Caco-2 (cell line): Measurements from ENCODE around the gene P3R3URF. TPM values are rescaled to one million over a fixed set of nuclear protein-coding genes. Genes with fewer than 3 reads are reported as not detected.

Source experiments
- BruUV-seq: library from RNA; stranded (reverse); fragments of 400-500 nt; replicated peaks from 2 replicates; lab custom pipeline; 2021; lab: Mats Ljungman, UMichigan
- CTCF ChIA-PET: fragments of 300-600 bp; sonication (Branson Sonifier 250); formaldehyde crosslinking; loops from one replicate; lab custom pipeline; 2022; ENCODE audit warnings: antibody characterized with exemption; lab: Charles Lee
- POLR2A ChIA-PET: fragments of 300-600 bp; sonication (Branson Sonifier 250); formaldehyde crosslinking; loops from one replicate; lab custom pipeline; 2022; ENCODE audit warnings: antibody characterized with exemption; lab: Charles Lee
- DNase-seq, 2 experiments: peaks; one replicate each; pipeline versions ENCODE4 v3.0.0 to v3.0.0-alpha.2; 2020 to 2022
- H3K27me3 ChIP-seq: replicated peaks from 2 replicates; pipeline ENCODE4 v1.6.0; 2011; ENCODE audit warnings: low read length; ENCODE audit not compliant: control insufficient read depth, insufficient read depth
- H3K36me3 ChIP-seq: 2 replicates; pipeline ENCODE4 v1.5.1; 2011; ENCODE audit warnings: low read length; ENCODE audit not compliant: control insufficient read depth, insufficient read depth
- H3K4me1 ChIP-seq: fragments of 250-450 bp; sonication (Bioruptor Pico); 2 replicates; pipeline ENCODE4 v1.5.1; 2020; ENCODE audit warnings: mild to moderate bottlenecking
- H3K4me3 ChIP-seq: 2 replicates; pipeline ENCODE4 v1.5.1; 2011; ENCODE audit warnings: low read depth, mild to moderate bottlenecking, control low read depth, low read length
- H3K9me3 ChIP-seq: fragments of 250-450 bp; sonication (Bioruptor Pico); 2 replicates; pipeline ENCODE4 v1.5.1; 2020; ENCODE audit warnings: mild to moderate bottlenecking, moderate library complexity
- H3K27ac Mint-ChIP-seq: one replicate; pipeline ENCODE4 v1.8.0; 2022; ENCODE audit warnings: mixed read lengths; ENCODE audit not compliant: unreplicated experiment
- H3K27me3 Mint-ChIP-seq: one replicate; pipeline ENCODE4 v1.8.0; 2022; ENCODE audit warnings: mixed read lengths; ENCODE audit not compliant: insufficient read depth, unreplicated experiment
- H3K36me3 Mint-ChIP-seq: one replicate; pipeline ENCODE4 v1.8.0; 2022; ENCODE audit warnings: mild to moderate bottlenecking, mixed read lengths; ENCODE audit not compliant: insufficient read depth, unreplicated experiment
- H3K4me1 Mint-ChIP-seq: one replicate; pipeline ENCODE4 v1.8.0; 2022; ENCODE audit warnings: low read depth, mixed read lengths; ENCODE audit not compliant: unreplicated experiment
- H3K4me3 Mint-ChIP-seq: one replicate; pipeline ENCODE4 v1.8.0; 2022; ENCODE audit warnings: mild to moderate bottlenecking, moderate library complexity, mixed read lengths; ENCODE audit not compliant: unreplicated experiment
- H3K9me3 Mint-ChIP-seq: one replicate; pipeline ENCODE4 v1.8.0; 2022; ENCODE audit warnings: mixed read lengths; ENCODE audit not compliant: unreplicated experiment
- intact Hi-C: fragments of 100-400 bp; cut with micrococcal nuclease; formaldehyde crosslinking; loops from one replicate; pipeline ENCODE4 v1.10.0; 2022; ENCODE audit not compliant: unreplicated experiment
- total RNA-seq: library from RNA; stranded (reverse); gene quantifications from 2 replicates; pipeline ENCODE4 v1.2.3, GENCODE V29; 2022
- TF ChIP-seq, protein P1 (sequence below), 2 experiments: fragments of 200-600 bp in 1 of 2; IDR thresholded peaks; 1 replicate in 1 of 2; 2 replicates in 1 of 2; pipeline versions ENCODE4 v1.5.1 to v1.8.0; 2011 to 2022; ENCODE audit warnings: antibody characterized with exemption in 1 of 2, control low read depth in 1 of 2, inconsistent platforms in 1 of 2, low read depth in 1 of 2, low read length in 1 of 2, mild to moderate bottlenecking in 1 of 2, moderate library complexity in 1 of 2; ENCODE audit not compliant: insufficient read depth in 1 of 2, severe bottlenecking in 1 of 2, unreplicated experiment in 1 of 2

Gene P3R3URF
- total RNA-seq, 1 experiment from 2014 or later: not detected

DNA sequence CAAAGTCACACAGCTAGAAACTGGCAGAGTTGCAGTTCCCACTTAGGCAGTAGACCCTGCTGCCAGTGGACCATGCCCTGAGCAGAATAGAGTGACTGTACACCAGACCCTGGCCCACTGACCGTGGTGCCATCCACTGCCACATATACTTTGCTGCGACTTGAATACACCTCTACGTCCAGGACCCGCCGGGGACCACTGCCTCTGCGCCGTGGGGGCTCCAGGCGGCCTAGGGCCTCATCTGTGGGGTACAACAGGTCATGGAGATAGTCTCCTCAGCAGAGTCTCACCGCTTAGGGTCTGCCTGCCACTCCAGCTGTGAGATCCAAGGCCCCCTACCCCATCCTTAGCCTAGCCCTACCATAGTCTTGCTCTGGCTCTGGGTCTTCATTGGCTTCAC, 20.3 kb upstream of the P3R3URF start:
- H3K36me3 ChIP-seq: no peaks in the 10 kb centered on the region; the same call in 1 of the 2 replicates
- no peaks in the 10 kb centered on the region for H3K36me3 Mint-ChIP-seq
- no peak overlapping the region for H3K4me3 ChIP-seq
- BruUV-seq: no TSS peak
- no peak overlapping the region for H3K4me3 Mint-ChIP-seq
- no peaks in the 10 kb centered on the region for H3K9me3 ChIP-seq
- no peaks in the 10 kb centered on the region for H3K4me1 Mint-ChIP-seq
- ChIA-PET POLR2A (no interaction called here), CTCF (no interaction called here)
- TF ChIP-seq, protein P1, sequence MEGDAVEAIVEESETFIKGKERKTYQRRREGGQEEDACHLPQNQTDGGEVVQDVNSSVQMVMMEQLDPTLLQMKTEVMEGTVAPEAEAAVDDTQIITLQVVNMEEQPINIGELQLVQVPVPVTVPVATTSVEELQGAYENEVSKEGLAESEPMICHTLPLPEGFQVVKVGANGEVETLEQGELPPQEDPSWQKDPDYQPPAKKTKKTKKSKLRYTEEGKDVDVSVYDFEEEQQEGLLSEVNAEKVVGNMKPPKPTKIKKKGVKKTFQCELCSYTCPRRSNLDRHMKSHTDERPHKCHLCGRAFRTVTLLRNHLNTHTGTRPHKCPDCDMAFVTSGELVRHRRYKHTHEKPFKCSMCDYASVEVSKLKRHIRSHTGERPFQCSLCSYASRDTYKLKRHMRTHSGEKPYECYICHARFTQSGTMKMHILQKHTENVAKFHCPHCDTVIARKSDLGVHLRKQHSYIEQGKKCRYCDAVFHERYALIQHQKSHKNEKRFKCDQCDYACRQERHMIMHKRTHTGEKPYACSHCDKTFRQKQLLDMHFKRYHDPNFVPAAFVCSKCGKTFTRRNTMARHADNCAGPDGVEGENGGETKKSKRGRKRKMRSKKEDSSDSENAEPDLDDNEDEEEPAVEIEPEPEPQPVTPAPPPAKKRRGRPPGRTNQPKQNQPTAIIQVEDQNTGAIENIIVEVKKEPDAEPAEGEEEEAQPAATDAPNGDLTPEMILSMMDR (IDR thresholded peaks at IDR 0.05; ENCODE audit: insufficient read depth in 1 of 2, low read depth in 1 of 2, low read length in 1 of 2, severe bottlenecking in 1 of 2, unreplicated experiment in 1 of 2): no peak
- no peak for DNase-seq
- H3K9me3 Mint-ChIP-seq: no peaks in the 10 kb centered on the region
- no peaks in the 10 kb centered on the region for H3K4me1 ChIP-seq
- H3K27me3 ChIP-seq: no peaks in the 10 kb centered on the region
- no peak overlapping the region for H3K27ac Mint-ChIP-seq
- intact Hi-C loops: no loop called here
- H3K27me3 Mint-ChIP-seq: no peaks in the 10 kb centered on the region

DNA sequence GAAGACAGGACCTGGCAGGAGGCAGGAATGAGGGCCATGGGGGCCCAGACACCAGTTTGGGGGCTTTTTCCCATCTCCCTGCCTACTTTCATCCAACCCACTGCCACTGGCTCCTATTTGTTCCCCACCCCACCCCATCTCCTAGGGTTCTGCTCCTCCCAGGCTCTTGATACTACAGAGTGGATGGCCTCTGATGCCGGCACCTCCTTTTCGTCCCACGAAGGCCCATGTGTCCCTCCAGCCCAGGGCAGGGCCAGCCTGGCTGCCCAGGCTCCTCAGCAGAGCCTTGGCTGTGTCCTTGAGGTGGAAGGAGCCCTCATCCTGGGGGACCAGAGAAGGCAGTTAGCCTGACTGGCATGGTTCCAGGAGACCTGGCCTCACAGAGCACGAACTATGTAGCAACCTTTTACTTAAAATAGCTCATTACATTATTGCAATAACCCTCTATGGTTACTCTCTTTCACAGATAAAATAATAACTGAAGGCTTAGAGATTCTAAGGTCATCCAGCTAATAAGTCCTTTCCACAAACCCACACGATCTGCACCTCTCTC, 18.4 kb upstream of the P3R3URF start:
- H3K36me3 Mint-ChIP-seq: no peaks in the 10 kb centered on the region
- BruUV-seq: no TSS peak
- ChIA-PET POLR2A (no interaction called here), CTCF (interaction anchor here (1.9 kb wide), 1 partner anchor 29 kb away, joined by 6 read pairs; no protein-coding TSS in a partner anchor)
- intact Hi-C loops: no loop called here
- no peaks in the 10 kb centered on the region for H3K9me3 Mint-ChIP-seq
- no peaks in the 10 kb centered on the region for H3K27me3 Mint-ChIP-seq
- TF ChIP-seq, protein P1 (IDR thresholded peaks at IDR 0.05; ENCODE audit: insufficient read depth in 1 of 2, low read depth in 1 of 2, low read length in 1 of 2, severe bottlenecking in 1 of 2, unreplicated experiment in 1 of 2): no peak
- DNase-seq: no peak
- no peaks in the 10 kb centered on the region for H3K4me1 Mint-ChIP-seq
- Histone ChIP-seq H3K27me3 (no peaks in the 10 kb centered on the region), H3K4me1 (no peaks in the 10 kb centered on the region), H3K9me3 (no peaks in the 10 kb centered on the region), H3K4me3 (no peak overlapping the region), H3K36me3 (no peaks in the 10 kb centered on the region; the same call in 1 of the 2 replicates)
- H3K27ac Mint-ChIP-seq: no peak overlapping the region
- no peak overlapping the region for H3K4me3 Mint-ChIP-seq

- H3K27ac Mint-ChIP-seq: no peak overlapping the region
- BruUV-seq: no TSS peak
- ChIA-PET POLR2A (no interaction called here), CTCF (interaction anchor here (1.9 kb wide), 1 partner anchor 30 kb away, joined by 6 read pairs; no protein-coding TSS in a partner anchor)
- H3K4me1 Mint-ChIP-seq: no peaks in the 10 kb centered on the region
- H3K4me1 ChIP-seq: no peaks in the 10 kb centered on the region
- intact Hi-C loops: no loop called here
- H3K27me3 Mint-ChIP-seq: no peaks in the 10 kb centered on the region
- H3K36me3 Mint-ChIP-seq: peaks cover 5% of the 10 kb centered on the region
- no peaks in the 10 kb centered on the region for H3K27me3 ChIP-seq
- no peaks in the 10 kb centered on the region for H3K9me3 Mint-ChIP-seq
- no peak overlapping the region for H3K4me3 Mint-ChIP-seq
- no peak overlapping the region for H3K4me3 ChIP-seq
- H3K9me3 ChIP-seq: no peaks in the 10 kb centered on the region
- DNase-seq: no peak
- TF ChIP-seq, protein P1 (IDR thresholded peaks at IDR 0.05; ENCODE audit: insufficient read depth in 1 of 2, low read depth in 1 of 2, low read length in 1 of 2, severe bottlenecking in 1 of 2, unreplicated experiment in 1 of 2): no peak
- H3K36me3 ChIP-seq: no peaks in the 10 kb centered on the region; the same call in 1 of the 2 replicates
Measured at GRCh38 chr1:46193984-46194570, 17.8 kb upstream of the P3R3URF start.
